NCI-H146 treated with DMSO at 0.1 percent for 48 hours (cell line): Measurements from ENCODE around the gene TRMT10C.
"Not testable (repeated sequence)": the region's sequence is repeated elsewhere in the genome, so short reads cannot be mapped to it uniquely, and the experiment has no call there.

Experiments used
- DNase-seq: peaks from one replicate; lab custom pipeline; 2025; ENCODE audit not compliant: unreplicated experiment; lab: John Stamatoyannopoulos, UW

TRMT10C gene

GRCh38 chr3:101561630-101562328, at the start of gene TRMT10C:
TRMT10C (plus strand) TSS chr3:101561868; CDS start chr3:101564782, 2,914 bp downstream.
- DNase-seq: peak; percentile 72

- no peak for DNase-seq
These were observed 49.3 kb upstream of the TRMT10C start for GRCh38 chr3:101512396-101512645.

DNA sequence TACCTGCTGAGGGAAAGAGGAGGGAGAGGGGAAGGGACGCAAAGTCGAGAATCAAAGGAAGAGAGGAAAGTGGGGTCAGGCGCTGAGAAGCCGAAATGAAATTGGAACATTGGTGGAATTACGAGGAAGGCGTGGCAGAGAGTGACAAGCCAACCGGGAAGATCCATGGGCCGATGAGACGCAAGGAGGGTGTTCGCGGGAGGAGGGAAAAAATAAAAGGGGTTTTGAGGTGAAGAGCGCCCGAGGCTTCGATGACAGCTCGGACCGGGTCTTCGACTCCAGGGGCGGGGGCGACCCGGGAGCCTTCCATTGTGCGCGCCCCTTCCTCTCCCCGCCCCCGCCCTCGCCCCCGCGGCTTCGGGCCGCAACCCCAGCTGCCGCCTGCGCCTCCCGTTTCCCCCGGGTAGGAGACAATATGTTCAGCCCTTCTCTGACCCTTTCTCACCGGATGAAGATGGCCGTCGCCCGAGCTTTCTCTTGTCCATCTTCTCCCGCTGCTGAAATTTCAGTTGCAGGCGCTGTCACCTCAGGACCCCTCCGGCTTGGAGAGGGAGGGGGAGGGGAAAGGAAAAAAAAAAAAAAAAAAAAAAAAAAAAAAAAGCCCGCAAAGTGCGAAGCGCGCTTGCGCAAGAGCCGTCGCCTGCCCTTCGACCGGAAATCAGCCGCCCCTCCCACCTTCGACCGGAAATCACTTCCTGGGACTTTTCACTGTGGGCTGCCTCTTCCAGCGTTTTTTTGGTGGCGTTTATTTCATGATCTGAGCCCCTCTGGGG, 48.8 kb upstream of the TRMT10C start, which contains the start of gene SENP7:
Gene SENP7 (minus strand): TSS at position 567 of the 773 bp plus-strand sequence. CDS start 82 bp downstream, at position 485.
- peak; percentile 79 for DNase-seq

- no peak for DNase-seq
These were observed 48.2 kb upstream of the TRMT10C start for GRCh38 chr3:101513419-101513986.

DNA sequence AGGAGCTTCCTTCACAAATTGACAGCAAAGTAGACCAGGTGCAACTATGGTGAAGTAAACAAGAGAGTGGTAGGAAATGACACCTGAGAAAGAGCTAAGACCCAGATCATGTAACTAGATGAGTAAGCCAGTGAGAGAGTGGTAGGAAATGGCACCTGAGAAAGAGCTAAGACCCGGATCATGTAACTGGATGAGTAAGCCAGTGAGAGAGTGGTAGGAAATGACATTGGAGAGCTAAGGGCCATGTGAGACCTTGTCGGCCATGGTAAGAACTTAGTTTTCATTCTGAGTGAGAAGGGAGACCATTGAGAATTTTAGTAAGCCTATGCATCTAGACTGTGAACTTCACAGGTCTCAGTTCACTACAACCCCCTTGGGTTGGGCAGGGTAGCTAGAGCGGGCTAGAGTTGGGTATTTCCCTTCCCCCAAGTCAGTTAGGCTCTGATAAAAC, 43.2 kb upstream of the TRMT10C start:
- no peak for DNase-seq

DNA sequence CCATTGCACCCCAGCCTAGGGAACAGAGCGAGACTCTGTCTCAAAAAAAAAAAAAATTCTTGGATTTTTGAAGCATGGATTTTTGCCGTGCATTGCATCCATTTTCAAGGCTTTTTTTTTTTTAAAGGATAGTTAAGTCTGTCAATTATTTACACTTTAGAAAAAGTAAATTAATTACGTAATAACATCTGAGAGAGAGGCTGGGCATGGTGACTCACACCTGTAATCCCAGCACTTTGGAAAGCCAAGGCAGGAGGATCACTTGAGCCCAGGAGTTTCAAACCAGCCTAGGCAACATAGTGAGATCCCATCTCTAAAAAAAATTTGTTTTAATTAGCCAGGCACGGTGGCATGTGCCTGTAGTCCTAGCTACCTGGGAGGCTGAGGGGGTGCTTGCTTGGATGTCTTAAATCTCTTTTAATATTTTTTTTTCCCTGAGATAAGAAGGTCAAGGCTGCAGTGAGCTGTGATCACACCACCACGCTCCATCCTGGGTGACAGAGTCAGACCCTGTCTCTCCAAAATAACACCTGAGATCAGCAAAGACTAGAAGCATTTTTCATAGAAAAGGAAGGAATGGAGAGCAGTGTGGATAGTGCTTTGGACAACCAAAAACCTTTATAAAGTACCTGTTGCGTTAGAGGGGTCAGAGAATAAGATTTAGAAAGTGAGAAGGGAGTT, 41.8 kb upstream of the TRMT10C start:
- no peak for DNase-seq

GRCh38 chr3:101521211-101521701, 40.4 kb upstream of the TRMT10C start:
- DNase-seq: no peak

DNA sequence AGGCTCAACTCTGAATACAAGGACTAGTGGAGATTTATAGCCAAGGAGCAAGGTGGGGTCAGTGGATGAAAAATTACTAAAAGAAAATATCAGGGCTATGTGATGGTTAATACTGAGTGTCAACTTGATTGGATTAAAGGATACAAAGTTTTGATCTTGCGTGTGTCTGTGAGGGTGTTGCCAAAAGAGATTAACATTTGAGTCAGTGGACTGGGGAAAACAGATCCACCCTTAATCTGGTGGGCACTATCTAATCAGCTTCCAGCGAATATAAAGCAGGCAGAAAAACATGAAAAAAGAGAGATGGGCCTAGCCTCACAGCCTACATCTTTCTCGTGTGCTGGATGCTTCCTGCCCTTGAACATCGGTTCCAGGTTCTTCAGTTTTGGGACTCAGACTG, 34.2 kb upstream of the TRMT10C start:
- no peak for DNase-seq

GRCh38 chr3:101527906-101528305, 33.8 kb upstream of the TRMT10C start:
- no peak for DNase-seq

- no peak for DNase-seq
These were observed 31.6 kb upstream of the TRMT10C start for GRCh38 chr3:101529816-101530685.

GRCh38 chr3:101530686-101531047, 31.0 kb upstream of the TRMT10C start:
- no peak for DNase-seq

- no peak for DNase-seq
These were observed 30.1 kb upstream of the TRMT10C start for GRCh38 chr3:101531473-101532086.

DNA sequence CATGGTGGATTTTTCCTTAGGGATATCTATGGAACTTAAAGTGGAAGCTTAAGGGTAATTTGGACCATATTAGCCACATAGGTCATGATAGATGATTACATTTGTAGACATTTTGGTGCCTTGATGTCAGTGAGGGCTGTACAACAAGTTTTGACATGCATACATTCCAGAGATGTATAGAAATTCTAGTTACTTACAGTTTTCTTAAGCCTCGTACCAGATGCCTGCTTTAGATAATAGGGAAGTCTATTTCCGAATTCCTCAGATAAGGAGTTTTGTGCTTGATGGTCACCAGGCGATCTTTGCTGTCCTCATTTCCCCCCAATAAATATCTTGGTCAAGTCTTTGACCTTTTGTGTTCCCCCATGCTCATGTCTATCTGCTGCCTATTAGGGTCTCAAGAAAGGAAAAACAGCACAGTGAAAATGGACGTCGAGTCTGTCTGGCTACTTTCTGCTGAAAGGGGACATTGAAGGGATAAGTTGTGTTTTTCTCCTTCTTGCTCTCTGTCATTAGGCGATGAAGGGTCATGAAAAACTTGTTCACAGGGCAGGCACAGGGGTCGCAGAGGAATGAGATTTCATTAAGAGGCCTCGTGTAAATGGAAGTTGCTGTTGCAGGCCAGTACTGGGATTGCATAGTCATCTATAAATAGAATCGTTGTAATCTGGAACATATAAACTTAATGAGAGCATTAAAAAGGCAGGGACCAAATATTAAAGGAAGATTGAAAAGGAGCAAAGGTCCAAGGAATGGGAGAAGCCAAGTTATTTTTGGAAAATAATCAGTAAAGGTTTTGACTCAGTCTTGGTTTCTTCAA, 28.7 kb upstream of the TRMT10C start:
- no peak for DNase-seq

GRCh38 chr3:101533603-101533968, 28.1 kb upstream of the TRMT10C start:
- no peak for DNase-seq

GRCh38 chr3:101535221-101535620, 26.4 kb upstream of the TRMT10C start:
- DNase-seq: no peak

DNA sequence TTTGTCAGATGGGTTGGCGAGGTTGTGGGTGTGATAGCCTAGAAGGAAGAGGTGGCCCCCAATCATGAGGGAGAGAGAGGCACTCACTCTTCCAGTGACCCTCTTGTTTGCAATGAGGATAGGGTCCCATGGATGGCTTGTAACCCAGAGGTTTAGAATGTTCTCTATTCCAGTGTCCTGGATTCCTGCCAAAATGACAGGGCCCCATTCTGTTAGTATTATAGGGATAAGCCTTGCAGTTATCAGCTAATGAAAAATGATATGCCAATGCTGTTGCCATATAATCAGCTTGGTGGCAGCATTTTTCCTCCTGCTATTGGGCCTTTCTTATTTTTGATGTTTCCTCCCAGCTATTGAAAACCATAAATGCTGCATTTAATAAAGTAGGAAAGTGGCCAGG, 25.4 kb upstream of the TRMT10C start:
- DNase-seq: no peak

GRCh38 chr3:101536955-101537354, 24.7 kb upstream of the TRMT10C start:
- DNase-seq: not testable (repeated sequence)

DNA sequence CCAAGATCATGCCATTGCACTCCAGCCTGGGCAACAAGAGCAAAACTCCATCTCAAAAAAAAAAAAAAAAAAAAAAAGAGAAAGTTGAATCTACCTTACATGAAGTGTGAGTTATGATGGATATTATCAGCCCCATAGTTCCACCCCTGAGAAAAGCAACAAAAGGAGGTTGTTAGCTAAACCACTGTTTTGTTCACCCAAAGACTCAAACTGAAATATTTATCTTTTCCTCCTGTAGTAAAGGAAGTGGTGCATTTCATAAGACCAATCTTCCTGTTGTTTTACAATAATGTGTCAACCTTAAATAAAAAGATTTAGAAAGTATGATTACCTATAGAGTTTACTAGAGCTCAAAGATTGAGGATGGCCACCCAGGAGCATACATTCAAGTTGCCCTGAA, 18.7 kb upstream of the TRMT10C start:
- no peak for DNase-seq

- DNase-seq: no peak
These were observed 17.4 kb upstream of the TRMT10C start for GRCh38 chr3:101544161-101544850.
